K562 (cell line): ENCODE data around the gene MAGI2. TPM values are rescaled to one million over a fixed set of nuclear protein-coding genes. Genes with fewer than 3 reads are reported as not detected.

Experiments used
- ATAC-seq: fragments of 200-7000 bp; cut with Tn5 transposase; 3 replicates; pipeline ENCODE4 v1.9.1; 2020; ENCODE audit warnings: moderate library complexity
- BruUV-seq: library from RNA; stranded (reverse); fragments of 400-500 nt; replicated peaks from 2 replicates; lab custom pipeline; 2021; lab: Mats Ljungman, UMichigan
- CTCF ChIA-PET: fragments of 300-600 bp; formaldehyde crosslinking; extraction: SDS; loops from one replicate; lab custom pipeline; 2021; ENCODE audit warnings: low intra/inter-chr PET ratio; lab: Yijun Ruan, JAX
- POLR2A ChIA-PET: fragments of 300-600, 350-650 bp; sonication (Branson Sonifier 250); formaldehyde crosslinking; extraction: SDS; loops from one replicate; lab custom pipeline; 2021; ENCODE audit warnings: antibody characterized with exemption, inconsistent platforms; lab: Yijun Ruan, JAX
- DNase-seq, 4 experiments: peaks; one replicate each; pipeline versions ENCODE4 v3.0.0 to v3.0.0-alpha.2; 2011 to 2018; ENCODE audit warnings: low spot score in 3 of 4, mixed read lengths in 3 of 4; ENCODE audit errors: extremely low read depth in 1 of 4
- FAIRE-seq: peaks from 2 replicates; lab custom pipeline; 2011; peaks lifted over from hg19 to GRCh38; lab: Jason Lieb, UNC
- H2AFZ ChIP-seq: 2 replicates; pipeline ENCODE4 v1.6.0; 2011; ENCODE audit warnings: low read depth, low read length, control low read depth, inconsistent platforms
- H3K27ac ChIP-seq: fragments of 200-600 bp; 3 replicates; pipeline ENCODE4 v1.8.0; 2011; ENCODE audit warnings: low read depth, mild to moderate bottlenecking, control low read depth, inconsistent platforms, low read length, moderate library complexity, mixed read lengths; ENCODE audit errors: extremely low read depth
- H3K27me3 ChIP-seq, 2 experiments: fragments of 300-600 bp in 1 of 2; 2 replicates in 1 of 2; 3 replicates in 1 of 2; pipeline versions ENCODE4 v1.6.0 to v1.8.0; 2011; ENCODE audit warnings: inconsistent platforms in 2 of 2, low read length in 2 of 2, mild to moderate bottlenecking in 1 of 2, mixed read lengths in 1 of 2, moderate library complexity in 1 of 2; ENCODE audit not compliant: control insufficient read depth in 2 of 2, insufficient read depth in 2 of 2
- H3K36me3 ChIP-seq: fragments of 300-600 bp; 3 replicates; pipeline ENCODE4 v1.8.0; 2011; ENCODE audit warnings: mild to moderate bottlenecking, low read length, inconsistent platforms; ENCODE audit not compliant: control insufficient read depth, insufficient read depth
- H3K4me1 ChIP-seq, 2 experiments: fragments of 200-600 bp in 1 of 2; replicated peaks in 1 of 2; 2 replicates in 1 of 2; 3 replicates in 1 of 2; pipeline versions ENCODE4 v1.5.1 to v1.8.0; 2011; ENCODE audit warnings: inconsistent platforms in 2 of 2, low read length in 2 of 2, mild to moderate bottlenecking in 1 of 2, mixed read lengths in 1 of 2, moderate library complexity in 1 of 2; ENCODE audit not compliant: control insufficient read depth in 2 of 2, insufficient read depth in 2 of 2
- H3K4me2 ChIP-seq: 2 replicates; pipeline ENCODE4 v1.6.1; 2011; ENCODE audit warnings: low read length, control low read depth, inconsistent platforms, mixed read lengths; ENCODE audit not compliant: insufficient read depth
- H3K4me3 ChIP-seq: fragments of 200-600 bp; sonication (generic), shearing (Covaris generic); 2 replicates; pipeline ENCODE4 v1.5.1; 2016; ENCODE audit warnings: control low read depth, inconsistent platforms
- H3K79me2 ChIP-seq: fragments of 200-600 bp; 3 replicates; pipeline ENCODE4 v1.8.0; 2011; ENCODE audit warnings: low read length, inconsistent platforms; ENCODE audit not compliant: control insufficient read depth, insufficient read depth
- H3K9ac ChIP-seq, 2 experiments: 2 replicates each; pipeline versions ENCODE4 v1.6.0 to v1.6.1; 2011; ENCODE audit warnings: low read depth in 2 of 2, low read length in 2 of 2, control low read depth in 1 of 2, inconsistent platforms in 1 of 2, mild to moderate bottlenecking in 1 of 2, mixed read lengths in 1 of 2; ENCODE audit not compliant: insufficient read depth in 1 of 2
- H3K9me1 ChIP-seq: one replicate; pipeline ENCODE4 v1.6.0; 2011; ENCODE audit warnings: inconsistent platforms, mild to moderate bottlenecking, low read length, moderate library complexity; ENCODE audit not compliant: control insufficient read depth, insufficient read depth
- H3K9me3 ChIP-seq: replicated peaks from 2 replicates; pipeline ENCODE4 v1.5.1; 2011; ENCODE audit warnings: low read depth, low read length, inconsistent platforms; ENCODE audit not compliant: control insufficient read depth, insufficient read depth
- H4K20me1 ChIP-seq: replicated peaks from 2 replicates; pipeline ENCODE4 v1.6.1; 2011; ENCODE audit warnings: low read length, inconsistent platforms, mixed read lengths; ENCODE audit not compliant: control insufficient read depth, insufficient read depth
- CCNT2 ChIP-seq: IDR thresholded peaks from 2 replicates; pipeline ENCODE4 v1.6.1; 2011; ENCODE audit warnings: borderline replicate concordance, low read depth, mild to moderate bottlenecking, moderate library complexity, mixed read lengths, low read length; ENCODE audit not compliant: insufficient read length; ENCODE audit errors: extremely low read depth
- EWSR1 ChIP-seq: fragments of 450-650 bp; IDR thresholded peaks from 2 replicates; pipeline ENCODE4 v1.6.1; 2018; ENCODE audit warnings: borderline replicate concordance, mild to moderate bottlenecking, low read depth, moderate library complexity; ENCODE audit not compliant: partially characterized antibody
- FOXJ2 ChIP-seq: fragments of 200-800 bp; sonication (Bioruptor generic); IDR thresholded peaks from 2 replicates; pipeline ENCODE4 v1.6.1; 2016; ENCODE audit warnings: missing genetic modification characterization, missing compliant biosample characterization
- SMARCA4 ChIP-seq: fragments of 450-650 bp; IDR thresholded peaks from 2 replicates; pipeline ENCODE4 v1.6.1; 2016
- STAG1 ChIP-seq: sonication (generic); formaldehyde crosslinking; IDR thresholded peaks from 2 replicates; pipeline ENCODE4 v1.5.0; 2020; ENCODE audit warnings: missing genetic modification reagents, borderline replicate concordance
- STAT5A ChIP-seq: IDR thresholded peaks from 2 replicates; pipeline ENCODE4 v1.6.1; 2012; ENCODE audit warnings: low read length, inconsistent platforms, borderline replicate concordance
- ZBTB7A ChIP-seq: IDR thresholded peaks from 2 replicates; pipeline ENCODE4 v1.6.1; 2011; ENCODE audit warnings: low read depth, mild to moderate bottlenecking, low read length, moderate library complexity, borderline replicate concordance; ENCODE audit not compliant: control insufficient read depth
- ZFPM2 ChIP-seq: fragments of 250-450 bp; sonication (Bioruptor Pico); IDR thresholded peaks from 2 replicates; pipeline ENCODE4 v1.5.1; 2022; ENCODE audit warnings: mild to moderate bottlenecking
- WGBS: fragments of 100-300 bp; shearing (Covaris generic); methylation state at CpG from one replicate; pipeline ENCODE4 v1.1.6; 2016; ENCODE audit warnings: low coverage, mixed read lengths; ENCODE audit not compliant: insufficient coverage; ENCODE audit errors: missing lambda C conversion rate; 5-methylcytosine and 5-hydroxymethylcytosine counted together
- in situ Hi-C: fragments of 300-500 bp; cut with MboI; formaldehyde crosslinking; loops from 4 replicates; pipeline ENCODE4 v1.15.0; 2018; ENCODE audit warnings: inconsistent platforms, mixed read lengths
- intact Hi-C: fragments of 100-400 bp; cut with micrococcal nuclease; formaldehyde crosslinking; loops from 2 replicates; pipeline ENCODE4 v1.14.2; 2022
- polyA plus RNA-seq, 8 experiments: library from polyadenylated mRNA; depleted of rRNA in 4 of 8; stranded (reverse) in 5 of 8; unstranded in 3 of 8; fragments of >200 nt; fragmentation: Nextera tagmentation in 2 of 8; fragmentation: Illumina TruSeq in 1 of 8; extraction: Ambion mirVana in 2 of 8; extraction: Trizol in 1 of 8; gene quantifications; 2 replicates each; pipeline versions ENCODE4 v1.2.1 to v1.2.3, GENCODE V29; 2011 to 2014; ENCODE audit warnings: inconsistent platforms in 1 of 8, missing spikeins in 1 of 8
- total RNA-seq, 7 experiments: library from RNA; depleted of rRNA in 6 of 7; stranded (reverse); fragments of >200 nt in 6 of 7; fragmentation: Illumina TruSeq in 2 of 7; extraction: Trizol in 2 of 7; gene quantifications; 2 replicates each; pipeline versions ENCODE4 v1.2.1 to v1.2.3, GENCODE V29; 2011 to 2021; ENCODE audit warnings: low replicate concordance in 1 of 7
- TF ChIP-seq, protein P1 (sequence below), 2 experiments: IDR thresholded peaks; 2 replicates each; pipeline ENCODE4 v1.6.1; 2012; ENCODE audit warnings: improper control_type of control experiment in 2 of 2, low read depth in 2 of 2, low read length in 2 of 2, borderline replicate concordance in 1 of 2
- TF ChIP-seq, protein P2 (sequence below): sonication (generic); formaldehyde crosslinking; IDR thresholded peaks from 2 replicates; pipeline ENCODE4 v1.5.0; 2020; ENCODE audit warnings: missing genetic modification reagents
- TF ChIP-seq, protein P3 (sequence below): sonication (generic); formaldehyde crosslinking; IDR thresholded peaks from 2 replicates; pipeline ENCODE4 v1.8.0; 2022; ENCODE audit warnings: mild to moderate bottlenecking, missing genetic modification reagents, borderline replicate concordance

Gene MAGI2
- total and polyA plus RNA-seq, 9 of the 15 experiments (the other 6 are each of a cell fraction or from before 2014, with no cell fraction given), result 0.27 to 1.4 (median 0.70) TPM

DNA sequence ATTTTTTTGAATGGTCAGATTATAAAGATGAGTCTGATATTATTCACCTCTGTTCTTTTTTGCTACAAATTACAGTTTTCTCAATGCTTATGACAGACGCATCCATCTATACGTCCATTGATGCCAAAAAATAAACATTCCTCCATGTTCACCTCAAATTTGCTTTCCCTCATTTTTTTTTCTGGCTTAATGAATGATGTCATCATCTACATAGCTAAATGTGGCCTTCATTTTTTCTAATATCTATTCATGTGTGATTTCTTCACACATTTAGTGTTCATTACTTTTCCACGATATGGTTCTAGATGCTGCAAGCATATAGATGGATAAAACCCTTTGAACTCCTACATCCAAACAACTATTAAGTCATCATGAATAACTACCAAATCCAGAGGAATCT lies 163.1 kb downstream of the MAGI2 start:
- intact Hi-C loops (no loop called here), in situ Hi-C loops (no loop called here)
- Histone ChIP-seq H2AFZ (no peak overlapping the region), H3K27me3 (no peaks in the 10 kb centered on the region), H3K4me2 (no peak overlapping the region), H3K4me3 (no peak overlapping the region), H3K9me3 (no peaks in the 10 kb centered on the region), H3K36me3 (no peaks in the 10 kb centered on the region), H3K4me1 (no peaks in the 10 kb centered on the region), H3K79me2 (no peaks in the 10 kb centered on the region), H3K9ac (no peak overlapping the region), H3K9me1 (no peaks in the 10 kb centered on the region), H3K27ac (no peak overlapping the region), H4K20me1 (no peaks in the 10 kb centered on the region)
- POLR2A ChIA-PET, result no interaction called here
- CTCF ChIA-PET, result no interaction called here
- BruUV-seq, result no TSS peak
- TF ChIP-seq FOXJ2 (tag), result no peak
- TF ChIP-seq STAG1, result no peak
- TF ChIP-seq EWSR1, result no peak
- TF ChIP-seq ZFPM2 (CRISPR knock-in tag), result no peak
- TF ChIP-seq, protein P1, sequence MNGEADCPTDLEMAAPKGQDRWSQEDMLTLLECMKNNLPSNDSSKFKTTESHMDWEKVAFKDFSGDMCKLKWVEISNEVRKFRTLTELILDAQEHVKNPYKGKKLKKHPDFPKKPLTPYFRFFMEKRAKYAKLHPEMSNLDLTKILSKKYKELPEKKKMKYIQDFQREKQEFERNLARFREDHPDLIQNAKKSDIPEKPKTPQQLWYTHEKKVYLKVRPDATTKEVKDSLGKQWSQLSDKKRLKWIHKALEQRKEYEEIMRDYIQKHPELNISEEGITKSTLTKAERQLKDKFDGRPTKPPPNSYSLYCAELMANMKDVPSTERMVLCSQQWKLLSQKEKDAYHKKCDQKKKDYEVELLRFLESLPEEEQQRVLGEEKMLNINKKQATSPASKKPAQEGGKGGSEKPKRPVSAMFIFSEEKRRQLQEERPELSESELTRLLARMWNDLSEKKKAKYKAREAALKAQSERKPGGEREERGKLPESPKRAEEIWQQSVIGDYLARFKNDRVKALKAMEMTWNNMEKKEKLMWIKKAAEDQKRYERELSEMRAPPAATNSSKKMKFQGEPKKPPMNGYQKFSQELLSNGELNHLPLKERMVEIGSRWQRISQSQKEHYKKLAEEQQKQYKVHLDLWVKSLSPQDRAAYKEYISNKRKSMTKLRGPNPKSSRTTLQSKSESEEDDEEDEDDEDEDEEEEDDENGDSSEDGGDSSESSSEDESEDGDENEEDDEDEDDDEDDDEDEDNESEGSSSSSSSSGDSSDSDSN (IDR thresholded peaks at IDR 0.05; ENCODE audit: borderline replicate concordance in 1 of 2, low read depth in 2 of 2, low read length in 2 of 2), result no peak
- TF ChIP-seq STAT5A, result no peak
- TF ChIP-seq, protein P2, sequence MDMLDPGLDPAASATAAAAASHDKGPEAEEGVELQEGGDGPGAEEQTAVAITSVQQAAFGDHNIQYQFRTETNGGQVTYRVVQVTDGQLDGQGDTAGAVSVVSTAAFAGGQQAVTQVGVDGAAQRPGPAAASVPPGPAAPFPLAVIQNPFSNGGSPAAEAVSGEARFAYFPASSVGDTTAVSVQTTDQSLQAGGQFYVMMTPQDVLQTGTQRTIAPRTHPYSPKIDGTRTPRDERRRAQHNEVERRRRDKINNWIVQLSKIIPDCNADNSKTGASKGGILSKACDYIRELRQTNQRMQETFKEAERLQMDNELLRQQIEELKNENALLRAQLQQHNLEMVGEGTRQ (CRISPR knock-in tag), result no peak
- no peak for TF ChIP-seq SMARCA4
- no peak for TF ChIP-seq ZBTB7A
- no peak for TF ChIP-seq CCNT2
- TF ChIP-seq, protein P3, sequence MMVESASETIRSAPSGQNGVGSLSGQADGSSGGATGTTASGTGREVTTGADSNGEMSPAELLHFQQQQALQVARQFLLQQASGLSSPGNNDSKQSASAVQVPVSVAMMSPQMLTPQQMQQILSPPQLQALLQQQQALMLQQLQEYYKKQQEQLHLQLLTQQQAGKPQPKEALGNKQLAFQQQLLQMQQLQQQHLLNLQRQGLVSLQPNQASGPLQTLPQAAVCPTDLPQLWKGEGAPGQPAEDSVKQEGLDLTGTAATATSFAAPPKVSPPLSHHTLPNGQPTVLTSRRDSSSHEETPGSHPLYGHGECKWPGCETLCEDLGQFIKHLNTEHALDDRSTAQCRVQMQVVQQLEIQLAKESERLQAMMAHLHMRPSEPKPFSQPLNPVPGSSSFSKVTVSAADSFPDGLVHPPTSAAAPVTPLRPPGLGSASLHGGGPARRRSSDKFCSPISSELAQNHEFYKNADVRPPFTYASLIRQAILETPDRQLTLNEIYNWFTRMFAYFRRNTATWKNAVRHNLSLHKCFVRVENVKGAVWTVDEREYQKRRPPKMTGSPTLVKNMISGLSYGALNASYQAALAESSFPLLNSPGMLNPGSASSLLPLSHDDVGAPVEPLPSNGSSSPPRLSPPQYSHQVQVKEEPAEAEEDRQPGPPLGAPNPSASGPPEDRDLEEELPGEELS (CRISPR knock-in tag), result no peak
- ATAC-seq (no peak), FAIRE-seq (no peak), DNase-seq (no peak)
- WGBS, result 3% methylated on average over 3 of the region's 3 CpGs
